ENCODE results near the gene VWA5B1. TPM values are rescaled to one million over a fixed set of nuclear protein-coding genes. Genes with fewer than 3 reads are reported as not detected.
"Not testable (repeated sequence)": the region's sequence is repeated elsewhere in the genome, so short reads cannot be mapped to it uniquely, and the experiment has no call there.

Gene VWA5B1
- total RNA-seq, 2 experiments from 2014 or later: not detected

DNA sequence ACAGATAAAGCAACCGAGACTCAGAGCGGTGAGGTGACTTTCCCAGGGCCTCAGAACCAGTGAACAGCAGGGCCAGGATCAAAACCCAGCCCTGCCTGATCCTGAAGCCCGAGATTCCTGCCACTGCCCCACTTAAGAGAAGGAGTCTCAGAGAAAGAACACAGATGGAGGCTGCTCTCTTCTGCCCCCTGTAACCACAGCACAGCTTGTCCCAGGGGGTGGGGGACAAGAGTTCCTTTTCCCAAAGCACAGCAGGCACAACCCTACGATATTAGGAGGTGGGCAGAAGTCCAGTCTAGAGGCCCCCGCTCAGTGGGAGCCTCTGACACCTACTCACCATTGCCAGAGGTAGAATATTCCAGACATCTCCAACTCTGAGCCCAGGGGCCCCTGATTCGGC is 24.0 kb upstream of the VWA5B1 start:
- no peak overlapping the region for H3K27ac Mint-ChIP-seq
- no peak for DNase-seq
- no peaks in the 10 kb centered on the region for H3K36me3 Mint-ChIP-seq
- H3K27me3 Mint-ChIP-seq: peaks cover 19% of the 10 kb centered on the region
- intact Hi-C loops (cut with micrococcal nuclease): no loop called here
- CTCF ChIA-PET: no interaction called here
- POLR2A ChIA-PET: no interaction called here
- no peaks in the 10 kb centered on the region for H3K9me3 Mint-ChIP-seq
- H3K4me1 Mint-ChIP-seq (ENCODE audit: low read depth): no peaks in the 10 kb centered on the region
- H3K4me3 Mint-ChIP-seq: no peak overlapping the region

DNA sequence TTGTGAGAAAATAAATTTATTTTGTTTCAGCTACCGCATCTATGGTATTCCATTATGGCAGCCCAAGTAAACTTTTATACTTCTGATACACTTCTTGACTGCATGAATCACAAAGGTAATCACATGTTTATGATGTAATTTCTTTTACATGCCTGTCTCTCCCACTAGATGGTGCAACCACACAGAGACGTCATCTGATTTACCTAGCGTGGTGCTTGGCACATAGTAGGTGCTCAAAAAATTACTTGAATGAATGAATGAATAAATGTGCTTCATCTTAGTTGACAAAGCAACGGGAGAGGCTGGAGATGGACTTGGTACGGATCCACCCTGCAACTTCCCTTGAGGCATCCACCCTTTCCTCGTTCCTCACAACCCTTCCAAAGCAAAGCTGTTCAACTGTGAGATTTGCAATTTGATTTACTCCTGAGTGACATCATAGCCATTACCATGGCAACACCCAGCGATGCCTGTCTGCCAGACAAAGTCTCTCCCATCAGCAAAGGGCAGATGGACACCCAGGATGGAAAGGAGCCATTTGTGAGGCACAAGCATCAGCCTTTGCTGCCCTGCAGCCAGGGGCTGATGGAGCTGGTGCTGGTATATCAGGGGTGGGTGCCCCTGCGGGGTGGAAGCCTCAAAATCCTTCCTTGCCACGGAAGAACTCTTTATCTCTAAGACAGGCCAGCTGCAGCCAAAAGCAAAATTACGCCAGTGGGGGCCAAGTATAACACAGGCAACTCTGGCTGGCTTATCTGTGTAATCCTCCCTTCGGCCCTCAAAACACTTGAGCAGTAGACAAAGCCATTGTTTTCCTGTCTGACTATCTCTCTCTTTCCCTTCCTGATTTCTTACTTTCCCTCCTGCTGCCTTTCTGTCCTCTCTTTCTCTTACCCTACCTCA is 18.9 kb upstream of the VWA5B1 start:
- no peaks in the 10 kb centered on the region for H3K9me3 Mint-ChIP-seq
- no peak overlapping the region for H3K27ac Mint-ChIP-seq
- H3K36me3 Mint-ChIP-seq: no peaks in the 10 kb centered on the region
- CTCF ChIA-PET: no interaction called here
- peaks cover 28% of the 10 kb centered on the region for H3K27me3 Mint-ChIP-seq
- no peak for DNase-seq
- intact Hi-C loops (cut with micrococcal nuclease): no loop called here
- POLR2A ChIA-PET: no interaction called here
- no peaks in the 10 kb centered on the region for H3K4me1 Mint-ChIP-seq (ENCODE audit: low read depth)
- H3K4me3 Mint-ChIP-seq: no peak overlapping the region

DNA sequence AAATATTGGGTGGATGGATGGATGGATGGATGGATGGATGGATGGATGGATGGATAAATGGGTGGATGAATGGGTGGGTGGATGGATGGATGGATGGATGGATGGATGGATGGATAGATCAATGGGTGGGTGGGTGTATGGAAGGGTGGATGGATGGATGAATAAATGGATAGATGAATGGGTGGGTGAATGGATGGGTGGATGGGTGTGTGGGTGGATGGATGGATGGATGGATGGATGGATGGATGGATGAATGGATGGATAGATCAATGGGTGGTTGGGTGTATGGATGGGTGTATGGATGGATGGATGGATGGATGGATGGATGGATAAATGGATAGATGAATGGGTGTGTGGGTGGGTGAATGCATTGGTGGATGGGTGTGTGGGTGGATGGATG is 17.0 kb upstream of the VWA5B1 start:
- DNase-seq; intact Hi-C loops (cut with micrococcal nuclease); POLR2A ChIA-PET; CTCF ChIA-PET; H3K9me3 Mint-ChIP-seq; H3K36me3 Mint-ChIP-seq; H3K4me3 Mint-ChIP-seq; H3K4me1 Mint-ChIP-seq (ENCODE audit: low read depth); H3K27ac Mint-ChIP-seq: not testable (repeated sequence)
- H3K27me3 Mint-ChIP-seq: peaks cover 28% of the 10 kb centered on the region

DNA sequence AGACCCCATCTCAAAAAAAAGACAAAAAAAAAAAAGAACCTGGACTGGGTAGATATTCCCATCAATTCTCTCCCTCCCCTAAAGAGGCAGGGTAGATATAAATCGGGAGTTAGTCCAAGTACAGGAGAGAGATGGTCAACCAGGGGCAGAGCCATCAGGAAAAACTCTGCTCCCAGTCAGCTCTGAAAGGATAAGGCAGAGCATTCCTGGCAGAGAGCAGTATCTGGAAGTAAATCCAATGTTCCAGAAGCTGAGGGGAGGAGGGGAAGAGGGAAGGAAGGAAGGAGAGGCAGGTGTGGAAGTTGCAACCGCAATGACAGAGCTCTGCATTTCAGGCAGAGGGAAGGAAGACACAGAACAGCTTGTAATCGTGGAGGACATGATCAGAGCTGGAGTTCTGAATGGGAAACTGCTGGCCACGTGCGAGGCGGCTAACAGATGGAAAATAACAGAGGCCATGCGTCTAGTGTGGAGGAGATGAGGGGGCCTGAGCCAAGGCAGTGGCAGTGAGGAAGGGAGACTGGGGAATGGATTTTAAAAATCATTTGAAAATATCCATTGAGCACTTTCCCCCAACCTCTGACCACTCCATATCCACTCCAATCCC is 15.3 kb upstream of the VWA5B1 start:
- Mint-ChIP-seq H3K4me1 (ENCODE audit: low read depth) (no peaks in the 10 kb centered on the region), H3K4me3 (no peak overlapping the region), H3K27me3 (peaks cover 25% of the 10 kb centered on the region), H3K36me3 (no peaks in the 10 kb centered on the region), H3K9me3 (no peaks in the 10 kb centered on the region), H3K27ac (no peak overlapping the region)
- ChIA-PET CTCF (no interaction called here), POLR2A (no interaction called here)
- DNase-seq: no peak
- intact Hi-C loops (cut with micrococcal nuclease): no loop called here

DNA sequence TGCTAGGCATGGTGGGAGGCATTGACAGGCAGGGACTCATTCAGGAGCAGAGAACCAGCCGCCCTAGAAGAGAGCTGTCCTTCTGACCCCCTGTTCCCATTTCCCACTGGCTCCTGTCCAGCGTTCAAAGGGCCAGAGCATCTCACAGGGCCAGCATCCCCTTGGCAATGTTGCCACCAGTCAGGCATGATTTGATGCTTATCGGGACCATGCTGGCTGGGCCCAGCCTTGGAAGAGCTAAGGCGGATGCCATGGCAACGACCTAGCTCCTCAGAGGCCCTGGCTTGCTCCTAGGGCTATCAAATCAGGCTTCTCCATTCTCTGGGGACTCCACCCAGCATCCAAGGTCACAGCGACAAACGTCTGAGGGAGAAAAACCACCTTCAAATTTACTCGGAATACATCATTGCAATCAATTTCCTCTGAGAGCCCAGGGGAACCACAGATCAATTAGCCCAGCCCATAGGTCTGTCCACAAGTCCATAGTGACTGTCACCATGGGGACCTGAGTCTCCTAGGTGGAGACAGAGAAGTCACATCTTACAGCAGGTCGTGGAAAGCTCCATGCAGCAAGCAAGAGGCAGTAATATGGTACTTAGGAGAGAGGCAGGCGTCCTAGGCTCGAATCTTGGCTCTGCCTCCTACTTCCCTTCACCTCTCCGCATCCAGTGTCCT is 14.1 kb upstream of the VWA5B1 start:
- DNase-seq: no peak
- Mint-ChIP-seq H3K4me3 (no peak overlapping the region), H3K4me1 (ENCODE audit: low read depth) (no peaks in the 10 kb centered on the region), H3K27ac (no peak overlapping the region), H3K9me3 (no peaks in the 10 kb centered on the region), H3K27me3 (peaks cover 22% of the 10 kb centered on the region), H3K36me3 (no peaks in the 10 kb centered on the region)
- POLR2A ChIA-PET: no interaction called here
- CTCF ChIA-PET: no interaction called here
- intact Hi-C loops (cut with micrococcal nuclease): no loop called here

DNA sequence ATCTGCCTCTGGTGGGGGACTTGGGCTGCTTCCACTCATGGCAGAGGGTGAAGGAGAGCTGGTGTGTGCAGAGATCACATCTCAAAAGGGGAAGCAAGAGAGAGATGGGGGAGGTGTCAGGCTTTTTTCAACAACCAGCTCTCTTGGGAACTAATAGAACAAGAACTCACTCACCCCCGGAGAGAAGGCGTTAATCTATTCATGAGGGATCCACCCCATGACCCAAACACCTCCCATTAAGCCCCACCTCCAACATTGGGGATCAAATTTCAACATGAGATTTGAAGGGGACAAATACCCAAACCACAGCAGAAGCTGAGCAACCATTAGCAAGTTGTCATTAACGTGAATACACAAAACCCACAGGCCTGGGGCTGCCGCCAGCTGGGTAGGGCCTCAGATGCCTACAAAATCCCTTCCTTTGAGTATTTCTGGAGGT is 12.0 kb upstream of the VWA5B1 start:
- CTCF ChIA-PET: no interaction called here
- Mint-ChIP-seq H3K4me3 (no peak overlapping the region), H3K36me3 (no peaks in the 10 kb centered on the region), H3K4me1 (ENCODE audit: low read depth) (no peaks in the 10 kb centered on the region), H3K27me3 (peaks cover 24% of the 10 kb centered on the region), H3K9me3 (no peaks in the 10 kb centered on the region), H3K27ac (no peak overlapping the region)
- DNase-seq: no peak
- intact Hi-C loops (cut with micrococcal nuclease): no loop called here
- POLR2A ChIA-PET: no interaction called here

DNA sequence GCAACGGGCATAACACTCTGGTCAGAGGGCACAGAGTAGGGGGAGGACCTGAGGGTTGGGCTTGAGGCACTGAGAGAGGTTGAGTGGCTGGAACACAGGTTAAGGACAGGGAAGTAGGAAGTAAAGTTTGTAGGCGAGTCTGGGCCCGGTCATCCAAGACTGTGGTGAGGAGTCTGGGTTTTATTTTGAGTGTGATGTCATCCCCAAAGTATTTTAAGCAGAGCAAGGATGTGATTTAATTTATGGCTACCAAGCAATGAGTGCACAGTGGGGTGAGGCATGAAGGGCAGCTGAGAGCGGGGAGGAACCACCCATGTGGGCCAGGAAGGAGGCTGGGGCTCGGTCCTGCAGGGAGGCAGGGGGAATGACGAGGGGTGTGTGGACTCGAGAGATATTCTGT is 11.2 kb upstream of the VWA5B1 start:
- no peak for DNase-seq
- POLR2A ChIA-PET: no interaction called here
- H3K27ac Mint-ChIP-seq: no peak overlapping the region

DNA sequence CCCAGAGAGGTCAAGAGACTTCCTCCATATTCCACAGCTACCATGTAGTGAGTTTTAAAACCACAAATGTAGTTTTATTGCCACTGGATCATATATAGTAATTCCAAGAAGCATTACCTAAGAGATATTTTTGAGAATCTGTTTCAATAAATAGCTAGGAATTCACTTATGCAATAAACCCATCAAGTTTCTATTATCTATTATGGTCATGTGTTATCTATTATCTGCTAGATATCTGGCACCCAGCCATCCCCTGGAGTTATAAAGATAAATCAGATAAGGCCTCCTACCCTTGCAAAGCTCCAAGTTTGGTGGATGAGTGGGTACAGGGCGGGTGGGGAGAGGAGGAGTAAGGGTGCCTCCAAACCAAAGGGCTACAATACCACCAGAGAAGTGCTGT is 10.3 kb upstream of the VWA5B1 start:
- Mint-ChIP-seq H3K4me1 (ENCODE audit: low read depth) (no peaks in the 10 kb centered on the region), H3K27me3 (peaks cover 34% of the 10 kb centered on the region), H3K27ac (no peak overlapping the region), H3K36me3 (no peaks in the 10 kb centered on the region), H3K9me3 (peaks cover 4% of the 10 kb centered on the region), H3K4me3 (no peak overlapping the region)
- ChIA-PET POLR2A (no interaction called here), CTCF (no interaction called here)
- DNase-seq: no peak
- intact Hi-C loops (cut with micrococcal nuclease): no loop called here

More for the DNA sequence above, 11.2 kb upstream of the VWA5B1 start:
- CTCF ChIA-PET: no interaction called here
- no peak overlapping the region for H3K4me3 Mint-ChIP-seq
- H3K4me1 Mint-ChIP-seq (ENCODE audit: low read depth): no peaks in the 10 kb centered on the region
- peaks cover 26% of the 10 kb centered on the region for H3K27me3 Mint-ChIP-seq
- intact Hi-C loops (cut with micrococcal nuclease): no loop called here
- H3K36me3 Mint-ChIP-seq: no peaks in the 10 kb centered on the region
- no peaks in the 10 kb centered on the region for H3K9me3 Mint-ChIP-seq

DNA sequence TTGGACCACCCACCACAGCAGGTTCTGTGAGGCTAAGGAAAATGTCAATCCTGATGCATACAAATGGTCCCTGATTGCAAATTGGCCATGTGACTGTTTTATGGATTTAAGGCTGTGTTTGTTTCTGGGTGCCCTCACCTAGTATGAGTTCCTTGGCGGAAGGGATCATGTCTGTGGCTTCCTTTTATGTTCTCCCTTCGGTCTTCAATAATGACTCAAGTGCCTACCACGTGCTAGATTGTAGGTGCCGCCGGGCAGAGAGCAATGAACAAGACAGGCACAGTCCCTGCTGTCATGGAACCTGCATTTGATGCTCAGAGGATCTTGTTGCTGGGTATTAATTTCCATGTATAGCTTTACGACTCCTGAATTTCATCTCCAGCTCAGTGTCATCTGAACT is 9.8 kb upstream of the VWA5B1 start:
- Mint-ChIP-seq H3K36me3 (no peaks in the 10 kb centered on the region), H3K27me3 (peaks cover 37% of the 10 kb centered on the region), H3K9me3 (peaks cover 7% of the 10 kb centered on the region), H3K4me3 (no peak overlapping the region), H3K4me1 (ENCODE audit: low read depth) (no peaks in the 10 kb centered on the region), H3K27ac (no peak overlapping the region)
- ChIA-PET POLR2A (no interaction called here), CTCF (no interaction called here)
- no peak for DNase-seq
- intact Hi-C loops (cut with micrococcal nuclease): no loop called here

DNA sequence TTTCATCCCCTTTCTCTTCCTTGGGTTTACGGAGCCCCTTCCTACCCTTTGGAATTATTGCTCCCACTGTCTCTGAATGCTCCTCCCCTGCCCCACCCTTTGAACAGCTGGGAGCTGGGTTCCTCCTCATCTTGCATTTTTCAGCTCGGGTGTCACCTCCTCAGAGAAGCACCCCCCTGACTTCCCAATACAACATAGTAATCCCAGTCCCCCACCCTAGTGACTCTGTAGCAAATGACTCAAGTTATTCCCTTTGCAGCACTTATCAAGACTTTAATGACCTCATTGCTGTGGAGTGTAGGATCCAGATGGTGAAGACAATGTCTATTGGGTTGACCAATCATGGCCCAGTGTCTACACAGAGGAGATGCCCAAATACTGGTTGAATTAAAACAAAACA is 8.9 kb upstream of the VWA5B1 start:
- no peaks in the 10 kb centered on the region for H3K4me1 Mint-ChIP-seq (ENCODE audit: low read depth)
- H3K4me3 Mint-ChIP-seq: no peak overlapping the region
- no peak for DNase-seq
- ChIA-PET CTCF (no interaction called here), POLR2A (no interaction called here)
- H3K36me3 Mint-ChIP-seq: no peaks in the 10 kb centered on the region
- peaks cover 7% of the 10 kb centered on the region for H3K9me3 Mint-ChIP-seq
- intact Hi-C loops (cut with micrococcal nuclease): no loop called here
- H3K27ac Mint-ChIP-seq: no peak overlapping the region
- H3K27me3 Mint-ChIP-seq: peaks cover 35% of the 10 kb centered on the region

DNA sequence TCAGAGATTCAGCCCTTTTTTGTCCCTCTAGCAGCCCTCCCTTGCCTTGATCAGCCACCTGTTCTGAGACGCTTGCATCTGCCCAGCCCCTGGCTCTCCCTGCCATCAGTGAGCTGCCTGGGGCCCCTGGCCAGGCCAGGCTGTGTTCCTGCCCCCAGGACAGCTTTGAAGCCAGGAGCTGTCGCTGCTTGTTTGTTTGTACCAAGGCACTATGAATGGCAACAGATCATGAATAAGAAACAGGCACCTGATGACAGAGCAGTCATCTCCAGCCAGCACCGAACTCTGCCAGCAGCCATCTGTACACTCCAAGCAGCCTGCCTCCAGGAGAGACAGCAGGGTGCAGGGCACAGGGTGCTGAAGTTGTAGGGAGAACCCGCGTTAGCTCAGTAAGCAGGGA is 8.1 kb upstream of the VWA5B1 start:
- CTCF ChIA-PET: no interaction called here

DNA sequence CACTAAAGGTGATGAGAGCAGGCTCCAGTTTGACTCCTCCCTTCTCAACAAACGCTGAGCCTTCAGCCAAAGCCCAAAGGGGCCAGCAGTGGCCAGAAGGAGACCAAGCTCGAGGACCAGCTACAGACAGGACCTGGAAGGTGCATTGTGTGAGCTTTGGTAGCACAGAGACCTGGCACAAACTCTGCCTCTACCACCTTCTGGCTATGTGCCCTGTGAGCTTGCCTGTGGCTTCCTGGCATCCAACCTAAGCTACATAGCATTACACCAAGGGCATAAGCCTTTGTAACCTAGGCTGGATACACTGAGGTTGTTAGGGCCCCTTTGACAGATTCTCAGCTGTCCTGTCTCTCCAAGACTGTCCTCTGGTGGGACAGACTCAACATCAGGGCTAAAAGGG is 6.6 kb upstream of the VWA5B1 start:
- no peak for DNase-seq
- no peak overlapping the region for H3K27ac Mint-ChIP-seq
- H3K4me1 Mint-ChIP-seq (ENCODE audit: low read depth): no peaks in the 10 kb centered on the region
- intact Hi-C loops (cut with micrococcal nuclease): no loop called here
- peaks cover 43% of the 10 kb centered on the region for H3K27me3 Mint-ChIP-seq
- no peaks in the 10 kb centered on the region for H3K36me3 Mint-ChIP-seq
- H3K4me3 Mint-ChIP-seq: no peak overlapping the region
- ChIA-PET CTCF (no interaction called here), POLR2A (no interaction called here)
- H3K9me3 Mint-ChIP-seq: peaks cover 7% of the 10 kb centered on the region

More for the DNA sequence above, 8.1 kb upstream of the VWA5B1 start:
- H3K4me1 Mint-ChIP-seq (ENCODE audit: low read depth): no peaks in the 10 kb centered on the region
- POLR2A ChIA-PET: no interaction called here
- H3K27ac Mint-ChIP-seq: no peak overlapping the region
- peaks cover 7% of the 10 kb centered on the region for H3K9me3 Mint-ChIP-seq
- no peak for DNase-seq
- no peak overlapping the region for H3K4me3 Mint-ChIP-seq
- H3K27me3 Mint-ChIP-seq: peaks cover 35% of the 10 kb centered on the region
- no peaks in the 10 kb centered on the region for H3K36me3 Mint-ChIP-seq
- intact Hi-C loops (cut with micrococcal nuclease): no loop called here

DNA sequence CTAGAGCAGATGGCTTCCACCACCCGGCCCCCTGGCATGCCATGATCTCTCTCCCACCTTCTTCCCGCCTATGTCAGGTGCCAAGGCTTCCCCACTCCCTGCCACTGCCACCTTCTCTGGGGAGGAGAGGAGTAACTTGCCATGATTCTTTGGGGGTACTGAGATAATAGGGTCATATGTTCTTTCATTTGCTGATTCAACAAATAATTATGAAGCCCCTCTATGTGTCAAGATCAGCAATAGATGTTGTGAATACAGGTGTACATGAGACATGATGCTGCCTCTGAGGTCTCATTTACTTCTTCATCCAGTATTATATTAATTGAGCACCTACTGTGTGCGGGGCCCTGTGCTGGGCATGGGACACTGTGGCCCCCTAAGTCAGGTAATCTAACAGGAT is 6.0 kb upstream of the VWA5B1 start:
- H3K4me1 Mint-ChIP-seq (ENCODE audit: low read depth): no peaks in the 10 kb centered on the region

More for the DNA sequence above, 6.0 kb upstream of the VWA5B1 start:
- no peaks in the 10 kb centered on the region for H3K36me3 Mint-ChIP-seq
- no peak for DNase-seq
- H3K4me3 Mint-ChIP-seq: no peak overlapping the region
- intact Hi-C loops (cut with micrococcal nuclease): no loop called here
- H3K9me3 Mint-ChIP-seq: peaks cover 7% of the 10 kb centered on the region
- no peak overlapping the region for H3K27ac Mint-ChIP-seq
- H3K27me3 Mint-ChIP-seq: peaks cover 46% of the 10 kb centered on the region
- POLR2A ChIA-PET: no interaction called here
- CTCF ChIA-PET: no interaction called here
